Caco-2 (cell line): Measurements from ENCODE around the gene LMOD1. TPM values are rescaled to one million over a fixed set of nuclear protein-coding genes. Genes with fewer than 3 reads are reported as not detected.

ENCODE experiments used
- BruUV-seq: library from RNA; stranded (reverse); fragments of 400-500 nt; replicated peaks from 2 replicates; lab custom pipeline; 2021; lab: Mats Ljungman, UMichigan
- CTCF ChIA-PET: fragments of 300-600 bp; sonication (Branson Sonifier 250); formaldehyde crosslinking; loops from one replicate; lab custom pipeline; 2022; ENCODE audit warnings: antibody characterized with exemption; lab: Charles Lee
- POLR2A ChIA-PET: fragments of 300-600 bp; sonication (Branson Sonifier 250); formaldehyde crosslinking; loops from one replicate; lab custom pipeline; 2022; ENCODE audit warnings: antibody characterized with exemption; lab: Charles Lee
- DNase-seq, 2 experiments: peaks; one replicate each; pipeline versions ENCODE4 v3.0.0 to v3.0.0-alpha.2; 2020 to 2022
- H3K27me3 ChIP-seq: replicated peaks from 2 replicates; pipeline ENCODE4 v1.6.0; 2011; ENCODE audit warnings: low read length; ENCODE audit not compliant: control insufficient read depth, insufficient read depth
- H3K36me3 ChIP-seq: 2 replicates; pipeline ENCODE4 v1.5.1; 2011; ENCODE audit warnings: low read length; ENCODE audit not compliant: control insufficient read depth, insufficient read depth
- H3K4me1 ChIP-seq: fragments of 250-450 bp; sonication (Bioruptor Pico); 2 replicates; pipeline ENCODE4 v1.5.1; 2020; ENCODE audit warnings: mild to moderate bottlenecking
- H3K4me3 ChIP-seq: 2 replicates; pipeline ENCODE4 v1.5.1; 2011; ENCODE audit warnings: low read depth, mild to moderate bottlenecking, control low read depth, low read length
- H3K9me3 ChIP-seq: fragments of 250-450 bp; sonication (Bioruptor Pico); 2 replicates; pipeline ENCODE4 v1.5.1; 2020; ENCODE audit warnings: mild to moderate bottlenecking, moderate library complexity
- H3K27ac Mint-ChIP-seq: one replicate; pipeline ENCODE4 v1.8.0; 2022; ENCODE audit warnings: mixed read lengths; ENCODE audit not compliant: unreplicated experiment
- H3K27me3 Mint-ChIP-seq: one replicate; pipeline ENCODE4 v1.8.0; 2022; ENCODE audit warnings: mixed read lengths; ENCODE audit not compliant: insufficient read depth, unreplicated experiment
- H3K36me3 Mint-ChIP-seq: one replicate; pipeline ENCODE4 v1.8.0; 2022; ENCODE audit warnings: mild to moderate bottlenecking, mixed read lengths; ENCODE audit not compliant: insufficient read depth, unreplicated experiment
- H3K4me1 Mint-ChIP-seq: one replicate; pipeline ENCODE4 v1.8.0; 2022; ENCODE audit warnings: low read depth, mixed read lengths; ENCODE audit not compliant: unreplicated experiment
- H3K4me3 Mint-ChIP-seq: one replicate; pipeline ENCODE4 v1.8.0; 2022; ENCODE audit warnings: mild to moderate bottlenecking, moderate library complexity, mixed read lengths; ENCODE audit not compliant: unreplicated experiment
- H3K9me3 Mint-ChIP-seq: one replicate; pipeline ENCODE4 v1.8.0; 2022; ENCODE audit warnings: mixed read lengths; ENCODE audit not compliant: unreplicated experiment
- intact Hi-C: fragments of 100-400 bp; cut with micrococcal nuclease; formaldehyde crosslinking; loops from one replicate; pipeline ENCODE4 v1.10.0; 2022; ENCODE audit not compliant: unreplicated experiment
- total RNA-seq: library from RNA; stranded (reverse); gene quantifications from 2 replicates; pipeline ENCODE4 v1.2.3, GENCODE V29; 2022
- TF ChIP-seq, protein P1 (sequence below), 2 experiments: fragments of 200-600 bp in 1 of 2; IDR thresholded peaks; 1 replicate in 1 of 2; 2 replicates in 1 of 2; pipeline versions ENCODE4 v1.5.1 to v1.8.0; 2011 to 2022; ENCODE audit warnings: antibody characterized with exemption in 1 of 2, control low read depth in 1 of 2, inconsistent platforms in 1 of 2, low read depth in 1 of 2, low read length in 1 of 2, mild to moderate bottlenecking in 1 of 2, moderate library complexity in 1 of 2; ENCODE audit not compliant: insufficient read depth in 1 of 2, severe bottlenecking in 1 of 2, unreplicated experiment in 1 of 2

LMOD1 gene
- total RNA-seq, 1 experiment from 2014 or later = 0.11 TPM

DNA sequence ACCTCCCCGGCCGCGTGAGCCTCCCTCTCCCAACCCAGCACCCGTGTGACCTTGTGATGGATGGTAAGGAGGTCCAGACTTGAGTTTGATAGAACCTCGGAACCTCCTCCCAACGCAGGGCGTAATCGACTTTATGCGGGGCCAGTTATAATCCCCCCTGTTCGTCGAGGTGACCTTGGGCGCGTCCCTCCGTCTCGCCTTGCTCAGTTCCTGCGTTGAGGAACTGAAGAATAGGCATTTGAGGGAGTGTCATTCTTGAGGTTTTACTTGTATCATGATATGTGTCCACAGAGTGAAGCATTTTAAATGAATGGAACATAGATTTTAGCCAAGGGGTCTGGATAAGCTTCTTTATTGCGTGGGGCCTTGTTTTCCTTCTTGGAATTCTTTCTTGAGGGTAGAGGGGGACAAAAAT, 9.4 kb upstream of the LMOD1 start:
- Mint-ChIP-seq H3K36me3 (peaks cover 42% of the 10 kb centered on the region), H3K4me3 (peak overlapping the region; percentile 84), H3K9me3 (no peaks in the 10 kb centered on the region), H3K27ac (peak overlapping the region; percentile 97), H3K27me3 (no peaks in the 10 kb centered on the region), H3K4me1 (peaks cover 4% of the 10 kb centered on the region)
- POLR2A ChIA-PET = interaction anchor here (0.5 to 1.1 kb wide), 3 partner anchors 9 to 60 kb away, joined by 3 to 9 read pairs (median 7); partner anchors contain the start of genes ELF3 and LMOD1
- H3K4me1 ChIP-seq = peaks cover 10% of the 10 kb centered on the region
- H3K4me3 ChIP-seq = peak overlapping the region; percentile 98
- DNase-seq = peak in 1 of 2 experiments; percentile 42
- TF ChIP-seq, protein P1, sequence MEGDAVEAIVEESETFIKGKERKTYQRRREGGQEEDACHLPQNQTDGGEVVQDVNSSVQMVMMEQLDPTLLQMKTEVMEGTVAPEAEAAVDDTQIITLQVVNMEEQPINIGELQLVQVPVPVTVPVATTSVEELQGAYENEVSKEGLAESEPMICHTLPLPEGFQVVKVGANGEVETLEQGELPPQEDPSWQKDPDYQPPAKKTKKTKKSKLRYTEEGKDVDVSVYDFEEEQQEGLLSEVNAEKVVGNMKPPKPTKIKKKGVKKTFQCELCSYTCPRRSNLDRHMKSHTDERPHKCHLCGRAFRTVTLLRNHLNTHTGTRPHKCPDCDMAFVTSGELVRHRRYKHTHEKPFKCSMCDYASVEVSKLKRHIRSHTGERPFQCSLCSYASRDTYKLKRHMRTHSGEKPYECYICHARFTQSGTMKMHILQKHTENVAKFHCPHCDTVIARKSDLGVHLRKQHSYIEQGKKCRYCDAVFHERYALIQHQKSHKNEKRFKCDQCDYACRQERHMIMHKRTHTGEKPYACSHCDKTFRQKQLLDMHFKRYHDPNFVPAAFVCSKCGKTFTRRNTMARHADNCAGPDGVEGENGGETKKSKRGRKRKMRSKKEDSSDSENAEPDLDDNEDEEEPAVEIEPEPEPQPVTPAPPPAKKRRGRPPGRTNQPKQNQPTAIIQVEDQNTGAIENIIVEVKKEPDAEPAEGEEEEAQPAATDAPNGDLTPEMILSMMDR (IDR thresholded peaks at IDR 0.05; ENCODE audit: insufficient read depth in 1 of 2, low read depth in 1 of 2, low read length in 1 of 2, severe bottlenecking in 1 of 2, unreplicated experiment in 1 of 2) = no peak
- H3K36me3 ChIP-seq = no peaks in the 10 kb centered on the region
- no peaks in the 10 kb centered on the region for H3K27me3 ChIP-seq
- CTCF ChIA-PET = no interaction called here
- BruUV-seq = no TSS peak
- intact Hi-C loops = loop anchor here (1.0 to 2.0 kb wide), 2 partner anchors 9 to 27 kb away; partner anchors contain the start of genes LMOD1 and RNPEP
- H3K9me3 ChIP-seq = no peaks in the 10 kb centered on the region

DNA sequence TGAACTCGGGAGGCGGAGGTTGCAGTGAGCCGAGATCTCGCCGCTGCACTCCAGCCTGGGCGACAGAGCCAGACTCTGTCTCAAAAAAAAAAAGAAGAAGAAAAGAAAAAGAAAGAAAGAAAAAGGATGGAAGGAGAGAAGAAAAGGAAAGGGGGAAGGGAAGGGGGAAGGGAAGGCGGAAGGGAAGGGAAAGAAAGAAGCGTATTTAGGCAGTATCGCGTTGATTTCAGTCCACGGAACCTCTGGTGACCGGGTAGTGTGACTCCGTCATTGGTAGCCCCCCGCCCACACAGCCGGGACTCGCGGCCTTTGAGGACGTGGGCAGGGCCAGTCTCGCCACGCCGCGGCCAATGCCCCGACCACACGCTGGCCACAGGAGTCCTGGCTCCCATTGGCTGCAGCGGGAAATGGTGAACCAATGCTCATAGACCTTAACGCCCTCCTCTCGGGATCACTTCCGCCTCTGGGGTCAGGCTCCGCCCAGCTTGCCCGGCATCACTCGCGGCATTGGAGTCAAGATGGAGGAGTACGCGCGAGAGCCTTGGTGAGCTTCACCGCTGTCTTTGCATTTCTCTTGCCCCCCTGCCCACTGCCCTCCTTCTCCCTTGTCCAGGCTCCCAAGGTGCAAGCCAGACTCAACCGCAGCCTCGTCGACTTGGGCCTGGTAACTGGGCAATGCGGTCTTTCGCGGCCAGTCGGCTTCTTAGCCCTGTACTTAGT, 8.8 kb upstream of the LMOD1 start, which contains the start of gene TIMM17A:
TSS of gene TIMM17A (plus strand) at position 495 of the 720 bp plus-strand sequence. CDS start at position 519, 24 bp downstream.
- BruUV-seq = no TSS peak
- no peaks in the 10 kb centered on the region for H3K27me3 Mint-ChIP-seq
- peak within 1 kb of the TSS; percentile 98 for H3K4me3 ChIP-seq

More for the DNA sequence above, 8.8 kb upstream of the LMOD1 start, which contains the start of gene TIMM17A:
- Histone ChIP-seq H3K27me3 (no peaks in the 10 kb centered on the region), H3K4me1 (peaks cover 10% of the 10 kb centered on the region), H3K36me3 (no peaks in the 10 kb centered on the region), H3K9me3 (no peaks in the 10 kb centered on the region)
- Mint-ChIP-seq H3K36me3 (peaks cover 36% of the 10 kb centered on the region), H3K27ac (peak within 1 kb of the TSS; percentile 97), H3K9me3 (no peaks in the 10 kb centered on the region), H3K4me1 (peaks cover 4% of the 10 kb centered on the region), H3K4me3 (peak within 1 kb of the TSS; percentile 84)
- intact Hi-C loops = loop anchor here (1.0 to 2.0 kb wide), 2 partner anchors 9 to 28 kb away; partner anchors contain the start of genes LMOD1 and RNPEP
- DNase-seq = peak; percentile 96 to 97
- TF ChIP-seq, protein P1 (IDR thresholded peaks at IDR 0.05; ENCODE audit: insufficient read depth in 1 of 2, low read depth in 1 of 2, low read length in 1 of 2, severe bottlenecking in 1 of 2, unreplicated experiment in 1 of 2) = no peak
- POLR2A ChIA-PET = interaction anchor here (0.5 to 1.1 kb wide), 5 partner anchors 9 to 173 kb away, joined by 3 to 12 read pairs (median 8); partner anchors contain the start of genes ELF3 and LMOD1
- CTCF ChIA-PET = no interaction called here
